Measurements from ENCODE around the gene TCL1B. TPM values are rescaled to one million over a fixed set of nuclear protein-coding genes. Genes with fewer than 3 reads are reported as not detected.

Gene TCL1B
- total and polyA plus RNA-seq, 2 experiments from 2014 or later = 5.5 to 6.0 TPM

DNA sequence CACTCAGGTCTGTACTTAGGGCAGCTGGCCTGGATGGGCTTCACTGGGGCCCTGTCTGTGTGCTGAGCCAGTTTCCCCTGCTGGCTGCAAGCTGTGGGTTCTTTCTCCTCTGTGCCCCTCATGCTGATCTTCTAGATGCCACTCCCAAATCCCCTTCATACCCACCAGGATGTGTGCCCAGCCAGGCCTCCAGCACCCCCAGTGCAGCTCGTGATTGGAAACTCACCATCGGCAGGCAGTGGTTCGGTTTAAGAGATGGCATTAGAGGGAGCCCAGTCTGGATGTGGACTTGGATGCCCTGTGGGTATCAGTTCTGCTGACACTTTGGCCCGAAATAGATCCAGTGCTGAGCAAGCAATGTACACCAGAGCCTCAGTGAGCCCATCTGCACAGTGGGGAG lies 5.9 kb downstream of the TCL1B start:
- Histone ChIP-seq H4K20me1 (replicated peaks; ENCODE audit: insufficient read depth) (no peaks in the 10 kb centered on the region), H3K4me2 (no peak overlapping the region), H3F3A (replicated peaks; ENCODE audit: low read depth) (no peaks in the 10 kb centered on the region), H3K4me1 (ENCODE audit: insufficient read depth) (peaks cover 15% of the 10 kb centered on the region), H3K79me2 (replicated peaks; ENCODE audit: insufficient read depth) (no peaks in the 10 kb centered on the region), H3K9me2 (ENCODE audit: insufficient read depth) (no peaks in the 10 kb centered on the region; the same call in 1 of the 2 replicates), H3K27ac (ENCODE audit: low read depth) (no peak overlapping the region), H3K36me3 (ENCODE audit: insufficient read depth) (no peaks in the 10 kb centered on the region), H2AFZ (no peak overlapping the region), H3K27me3 (ENCODE audit: insufficient read depth) (peaks cover 15% of the 10 kb centered on the region), H3K4me3 (no peak overlapping the region)
- Mint-ChIP-seq H3K4me1 (peaks cover 20% of the 10 kb centered on the region), H3K4me3 (no peak overlapping the region), H3K36me3 (ENCODE audit: low read depth) (no peaks in the 10 kb centered on the region), H3K27ac (no peak overlapping the region), H3K27me3 (ENCODE audit: insufficient read depth, low read depth, poor library complexity) (peaks cover 21% of the 10 kb centered on the region), H3K9me3 (no peaks in the 10 kb centered on the region)
- ATAC-seq = no peak
- TF ChIP-seq ZNF114 (CRISPR knock-in tag; IDR thresholded peaks at IDR 0.05) = no peak
- no peak for TF ChIP-seq EZH2 (IDR thresholded peaks at IDR 0.05; ENCODE audit: low read depth, unreplicated experiment)
- TF ChIP-seq, protein P1, sequence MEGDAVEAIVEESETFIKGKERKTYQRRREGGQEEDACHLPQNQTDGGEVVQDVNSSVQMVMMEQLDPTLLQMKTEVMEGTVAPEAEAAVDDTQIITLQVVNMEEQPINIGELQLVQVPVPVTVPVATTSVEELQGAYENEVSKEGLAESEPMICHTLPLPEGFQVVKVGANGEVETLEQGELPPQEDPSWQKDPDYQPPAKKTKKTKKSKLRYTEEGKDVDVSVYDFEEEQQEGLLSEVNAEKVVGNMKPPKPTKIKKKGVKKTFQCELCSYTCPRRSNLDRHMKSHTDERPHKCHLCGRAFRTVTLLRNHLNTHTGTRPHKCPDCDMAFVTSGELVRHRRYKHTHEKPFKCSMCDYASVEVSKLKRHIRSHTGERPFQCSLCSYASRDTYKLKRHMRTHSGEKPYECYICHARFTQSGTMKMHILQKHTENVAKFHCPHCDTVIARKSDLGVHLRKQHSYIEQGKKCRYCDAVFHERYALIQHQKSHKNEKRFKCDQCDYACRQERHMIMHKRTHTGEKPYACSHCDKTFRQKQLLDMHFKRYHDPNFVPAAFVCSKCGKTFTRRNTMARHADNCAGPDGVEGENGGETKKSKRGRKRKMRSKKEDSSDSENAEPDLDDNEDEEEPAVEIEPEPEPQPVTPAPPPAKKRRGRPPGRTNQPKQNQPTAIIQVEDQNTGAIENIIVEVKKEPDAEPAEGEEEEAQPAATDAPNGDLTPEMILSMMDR (conservative IDR thresholded peaks at IDR 0.05; ENCODE audit: low read depth in 2 of 2) = no peak
- no peak for TF ChIP-seq CREB1 (CRISPR knock-in tag; IDR thresholded peaks at IDR 0.05; ENCODE audit: low read depth)
- no peak for TF ChIP-seq NANOG (IDR thresholded peaks at IDR 0.05; ENCODE audit: borderline replicate concordance)
- TF ChIP-seq STAT1 (IDR thresholded peaks at IDR 0.05; ENCODE audit: unreplicated experiment) = no peak
- TF ChIP-seq, protein P2, sequence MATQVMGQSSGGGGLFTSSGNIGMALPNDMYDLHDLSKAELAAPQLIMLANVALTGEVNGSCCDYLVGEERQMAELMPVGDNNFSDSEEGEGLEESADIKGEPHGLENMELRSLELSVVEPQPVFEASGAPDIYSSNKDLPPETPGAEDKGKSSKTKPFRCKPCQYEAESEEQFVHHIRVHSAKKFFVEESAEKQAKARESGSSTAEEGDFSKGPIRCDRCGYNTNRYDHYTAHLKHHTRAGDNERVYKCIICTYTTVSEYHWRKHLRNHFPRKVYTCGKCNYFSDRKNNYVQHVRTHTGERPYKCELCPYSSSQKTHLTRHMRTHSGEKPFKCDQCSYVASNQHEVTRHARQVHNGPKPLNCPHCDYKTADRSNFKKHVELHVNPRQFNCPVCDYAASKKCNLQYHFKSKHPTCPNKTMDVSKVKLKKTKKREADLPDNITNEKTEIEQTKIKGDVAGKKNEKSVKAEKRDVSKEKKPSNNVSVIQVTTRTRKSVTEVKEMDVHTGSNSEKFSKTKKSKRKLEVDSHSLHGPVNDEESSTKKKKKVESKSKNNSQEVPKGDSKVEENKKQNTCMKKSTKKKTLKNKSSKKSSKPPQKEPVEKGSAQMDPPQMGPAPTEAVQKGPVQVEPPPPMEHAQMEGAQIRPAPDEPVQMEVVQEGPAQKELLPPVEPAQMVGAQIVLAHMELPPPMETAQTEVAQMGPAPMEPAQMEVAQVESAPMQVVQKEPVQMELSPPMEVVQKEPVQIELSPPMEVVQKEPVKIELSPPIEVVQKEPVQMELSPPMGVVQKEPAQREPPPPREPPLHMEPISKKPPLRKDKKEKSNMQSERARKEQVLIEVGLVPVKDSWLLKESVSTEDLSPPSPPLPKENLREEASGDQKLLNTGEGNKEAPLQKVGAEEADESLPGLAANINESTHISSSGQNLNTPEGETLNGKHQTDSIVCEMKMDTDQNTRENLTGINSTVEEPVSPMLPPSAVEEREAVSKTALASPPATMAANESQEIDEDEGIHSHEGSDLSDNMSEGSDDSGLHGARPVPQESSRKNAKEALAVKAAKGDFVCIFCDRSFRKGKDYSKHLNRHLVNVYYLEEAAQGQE (IDR thresholded peaks at IDR 0.05; ENCODE audit: unreplicated experiment) = no peak
- TF ChIP-seq ZNF331 (CRISPR knock-in tag; IDR thresholded peaks at IDR 0.05; ENCODE audit: low read depth) = no peak
- TF ChIP-seq, protein P3, sequence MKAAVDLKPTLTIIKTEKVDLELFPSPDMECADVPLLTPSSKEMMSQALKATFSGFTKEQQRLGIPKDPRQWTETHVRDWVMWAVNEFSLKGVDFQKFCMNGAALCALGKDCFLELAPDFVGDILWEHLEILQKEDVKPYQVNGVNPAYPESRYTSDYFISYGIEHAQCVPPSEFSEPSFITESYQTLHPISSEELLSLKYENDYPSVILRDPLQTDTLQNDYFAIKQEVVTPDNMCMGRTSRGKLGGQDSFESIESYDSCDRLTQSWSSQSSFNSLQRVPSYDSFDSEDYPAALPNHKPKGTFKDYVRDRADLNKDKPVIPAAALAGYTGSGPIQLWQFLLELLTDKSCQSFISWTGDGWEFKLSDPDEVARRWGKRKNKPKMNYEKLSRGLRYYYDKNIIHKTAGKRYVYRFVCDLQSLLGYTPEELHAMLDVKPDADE (IDR thresholded peaks at IDR 0.05) = no peak
- no peak for TF ChIP-seq POLR2AphosphoS5 (IDR thresholded peaks at IDR 0.05; ENCODE audit: low read depth)
- TF ChIP-seq JUNB (IDR thresholded peaks at IDR 0.05; ENCODE audit: unreplicated experiment) = no peak
- TF ChIP-seq EZH2phosphoT487 (IDR thresholded peaks at IDR 0.05; ENCODE audit: unreplicated experiment) = no peak
- TF ChIP-seq, protein P4, sequence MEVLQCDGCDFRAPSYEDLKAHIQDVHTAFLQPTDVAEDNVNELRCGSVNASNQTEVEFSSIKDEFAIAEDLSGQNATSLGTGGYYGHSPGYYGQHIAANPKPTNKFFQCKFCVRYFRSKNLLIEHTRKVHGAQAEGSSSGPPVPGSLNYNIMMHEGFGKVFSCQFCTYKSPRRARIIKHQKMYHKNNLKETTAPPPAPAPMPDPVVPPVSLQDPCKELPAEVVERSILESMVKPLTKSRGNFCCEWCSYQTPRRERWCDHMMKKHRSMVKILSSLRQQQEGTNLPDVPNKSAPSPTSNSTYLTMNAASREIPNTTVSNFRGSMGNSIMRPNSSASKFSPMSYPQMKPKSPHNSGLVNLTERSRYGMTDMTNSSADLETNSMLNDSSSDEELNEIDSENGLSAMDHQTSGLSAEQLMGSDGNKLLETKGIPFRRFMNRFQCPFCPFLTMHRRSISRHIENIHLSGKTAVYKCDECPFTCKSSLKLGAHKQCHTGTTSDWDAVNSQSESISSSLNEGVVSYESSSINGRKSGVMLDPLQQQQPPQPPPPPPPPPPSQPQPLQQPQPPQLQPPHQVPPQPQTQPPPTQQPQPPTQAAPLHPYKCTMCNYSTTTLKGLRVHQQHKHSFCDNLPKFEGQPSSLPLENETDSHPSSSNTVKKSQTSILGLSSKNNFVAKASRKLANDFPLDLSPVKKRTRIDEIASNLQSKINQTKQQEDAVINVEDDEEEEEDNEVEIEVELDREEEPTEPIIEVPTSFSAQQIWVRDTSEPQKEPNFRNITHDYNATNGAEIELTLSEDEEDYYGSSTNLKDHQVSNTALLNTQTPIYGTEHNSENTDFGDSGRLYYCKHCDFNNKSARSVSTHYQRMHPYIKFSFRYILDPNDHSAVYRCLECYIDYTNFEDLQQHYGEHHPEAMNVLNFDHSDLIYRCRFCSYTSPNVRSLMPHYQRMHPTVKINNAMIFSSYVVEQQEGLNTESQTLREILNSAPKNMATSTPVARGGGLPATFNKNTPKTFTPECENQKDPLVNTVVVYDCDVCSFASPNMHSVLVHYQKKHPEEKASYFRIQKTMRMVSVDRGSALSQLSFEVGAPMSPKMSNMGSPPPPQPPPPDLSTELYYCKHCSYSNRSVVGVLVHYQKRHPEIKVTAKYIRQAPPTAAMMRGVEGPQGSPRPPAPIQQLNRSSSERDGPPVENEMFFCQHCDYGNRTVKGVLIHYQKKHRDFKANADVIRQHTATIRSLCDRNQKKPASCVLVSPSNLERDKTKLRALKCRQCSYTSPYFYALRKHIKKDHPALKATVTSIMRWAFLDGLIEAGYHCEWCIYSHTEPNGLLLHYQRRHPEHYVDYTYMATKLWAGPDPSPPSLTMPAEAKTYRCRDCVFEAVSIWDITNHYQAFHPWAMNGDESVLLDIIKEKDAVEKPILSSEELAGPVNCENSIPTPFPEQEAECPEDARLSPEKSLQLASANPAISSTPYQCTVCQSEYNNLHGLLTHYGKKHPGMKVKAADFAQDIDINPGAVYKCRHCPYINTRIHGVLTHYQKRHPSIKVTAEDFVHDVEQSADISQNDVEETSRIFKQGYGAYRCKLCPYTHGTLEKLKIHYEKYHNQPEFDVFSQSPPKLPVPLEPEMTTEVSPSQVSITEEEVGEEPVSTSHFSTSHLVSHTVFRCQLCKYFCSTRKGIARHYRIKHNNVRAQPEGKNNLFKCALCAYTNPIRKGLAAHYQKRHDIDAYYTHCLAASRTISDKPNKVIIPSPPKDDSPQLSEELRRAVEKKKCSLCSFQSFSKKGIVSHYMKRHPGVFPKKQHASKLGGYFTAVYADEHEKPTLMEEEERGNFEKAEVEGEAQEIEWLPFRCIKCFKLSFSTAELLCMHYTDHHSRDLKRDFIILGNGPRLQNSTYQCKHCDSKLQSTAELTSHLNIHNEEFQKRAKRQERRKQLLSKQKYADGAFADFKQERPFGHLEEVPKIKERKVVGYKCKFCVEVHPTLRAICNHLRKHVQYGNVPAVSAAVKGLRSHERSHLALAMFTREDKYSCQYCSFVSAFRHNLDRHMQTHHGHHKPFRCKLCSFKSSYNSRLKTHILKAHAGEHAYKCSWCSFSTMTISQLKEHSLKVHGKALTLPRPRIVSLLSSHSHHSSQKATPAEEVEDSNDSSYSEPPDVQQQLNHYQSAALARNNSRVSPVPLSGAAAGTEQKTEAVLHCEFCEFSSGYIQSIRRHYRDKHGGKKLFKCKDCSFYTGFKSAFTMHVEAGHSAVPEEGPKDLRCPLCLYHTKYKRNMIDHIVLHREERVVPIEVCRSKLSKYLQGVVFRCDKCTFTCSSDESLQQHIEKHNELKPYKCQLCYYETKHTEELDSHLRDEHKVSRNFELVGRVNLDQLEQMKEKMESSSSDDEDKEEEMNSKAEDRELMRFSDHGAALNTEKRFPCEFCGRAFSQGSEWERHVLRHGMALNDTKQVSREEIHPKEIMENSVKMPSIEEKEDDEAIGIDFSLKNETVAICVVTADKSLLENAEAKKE (CRISPR knock-in tag; IDR thresholded peaks at IDR 0.05) = no peak
- DNase-seq (ENCODE audit: low spot score) = no peak
